Ovary (tissue), 3 donors: ENCODE results near the gene NME2.

Experiments
- CTCF ChIP-seq, 3 donors: fragments of 450-650 bp in 2 of 3; fragments of 200-600 bp in 1 of 3; IDR thresholded peaks; one replicate each; pipeline versions ENCODE4 v1.5.1 to v1.8.0; 2016 to 2022; ENCODE audit warnings: antibody characterized with exemption in 3 of 3, mild to moderate bottlenecking in 1 of 3
- EP300 ChIP-seq: sonication (generic); formaldehyde crosslinking; IDR thresholded peaks from one replicate; pipeline ENCODE4 v1.6.1; 2017; ENCODE audit warnings: antibody characterized with exemption
- POLR2A ChIP-seq: fragments of 450-650 bp; IDR thresholded peaks from one replicate; pipeline ENCODE4 v1.6.1; 2017; ENCODE audit warnings: antibody characterized with exemption, mild to moderate bottlenecking, moderate library complexity
- donor health status: DM: no; HTN: no; CAD: no.

GRCh38 chr17:51147650-51148049 lies 18.6 kb upstream of the NME2 start:
- no peak for TF ChIP-seq CTCF (IDR thresholded peaks at IDR 0.05)
- TF ChIP-seq POLR2A: no peak
- TF ChIP-seq EP300: no peak
